ENCODE results near the gene PHYHIPL. TPM values are rescaled to one million over a fixed set of nuclear protein-coding genes. Genes with fewer than 3 reads are reported as not detected.

PHYHIPL gene
- total and polyA plus RNA-seq, 2 of the 8 experiments (the other 6 are each of a cell fraction or from before 2014, with no cell fraction given), result 0.23 to 0.48 TPM

DNA sequence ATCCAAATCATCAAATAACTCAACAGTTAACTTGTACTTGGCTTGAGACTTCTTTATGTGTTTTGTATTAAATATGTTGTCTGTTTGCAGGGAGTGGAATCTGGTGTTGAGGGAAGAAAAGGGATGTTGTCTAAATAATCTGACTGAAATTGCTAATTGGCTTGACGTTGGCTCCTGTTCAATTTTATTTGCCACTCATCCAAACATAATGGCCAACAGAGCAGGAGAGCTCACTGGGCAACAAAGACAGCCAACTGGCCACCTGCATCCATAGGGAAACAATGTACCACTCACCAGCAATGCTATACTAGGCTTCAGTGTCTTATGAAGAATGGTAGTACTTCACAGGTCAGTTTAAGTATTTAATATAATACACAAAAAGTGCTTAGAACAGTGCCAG lies 105.4 kb downstream of the PHYHIPL start:
- no peak overlapping the region for H3K56ac ChIP-seq (replicated peaks; ENCODE audit: insufficient read length, low read depth, low read length)
- no peak overlapping the region for H3K4me3 ChIP-seq (ENCODE audit: extremely low read depth in 1 of 4, insufficient read depth in 2 of 4, low read depth in 3 of 4, low read length in 4 of 4)
- H3K23ac ChIP-seq (ENCODE audit: insufficient read length), result no peak overlapping the region
- no peak overlapping the region for H2AFZ ChIP-seq (ENCODE audit: low read length)
- DNase-seq (ENCODE audit: low read depth in 1 of 2, low spot score in 2 of 2) (no peak), FAIRE-seq (no peak)
- no peak overlapping the region for H2BK15ac ChIP-seq (ENCODE audit: low read length)
- no peak overlapping the region for H2AK5ac ChIP-seq (ENCODE audit: low read depth, low read length)
- no peaks in the 10 kb centered on the region for H3K79me2 ChIP-seq (ENCODE audit: control insufficient read depth in 1 of 2, insufficient read depth in 2 of 2, low read length in 2 of 2)
- no peak overlapping the region for H3K27ac ChIP-seq (ENCODE audit: low read depth, low read length)
- 100% methylated on average over 1 of the region's 1 CpG; no CpG with 5 or more reads in 1 of the 2 experiments for WGBS, 2 experiments (ENCODE audit: extremely low coverage in 1 of 2, insufficient coverage in 1 of 2, insufficient read length in 1 of 2, insufficient replicate concordance in 2 of 2, low coverage in 1 of 2, low lambda C conversion rate in 2 of 2, missing lambda C conversion rate in 1 of 2)
- POLR2A ChIA-PET (ENCODE audit: partially characterized antibody), result no interaction called here
- no peaks in the 10 kb centered on the region for H3K36me3 ChIP-seq (ENCODE audit: control insufficient read depth in 2 of 4, insufficient read depth in 4 of 4, low read length in 3 of 4)
- CTCF ChIA-PET (ENCODE audit: partially characterized antibody), result interaction anchor here (0.7 kb wide), 1 partner anchor 8 kb away, joined by 3 read pairs; no protein-coding TSS in a partner anchor
- no peak overlapping the region for H3K4ac ChIP-seq (replicated peaks; ENCODE audit: insufficient read length, low read depth, low read length)
- H2BK5ac ChIP-seq (ENCODE audit: low read depth, low read length), result no peak overlapping the region
- no peak overlapping the region for H2BK12ac ChIP-seq (ENCODE audit: low read depth, low read length)
- no peak overlapping the region for H2BK20ac ChIP-seq (ENCODE audit: low read length)
- no peaks in the 10 kb centered on the region for H3K27me3 ChIP-seq (replicated peaks in 1 of 4; ENCODE audit: control insufficient read depth in 3 of 4, extremely low read depth in 1 of 4, insufficient read depth in 3 of 4, low read length in 3 of 4)
- H3K4me2 ChIP-seq (ENCODE audit: insufficient read depth in 1 of 2, low read depth in 2 of 2, low read length in 2 of 2), result no peak overlapping the region
- H3K18ac ChIP-seq (ENCODE audit: extremely low read depth, low read length), result no peak overlapping the region
- no peak overlapping the region for H4K91ac ChIP-seq (replicated peaks; ENCODE audit: insufficient read length, low read length)
- H4K5ac ChIP-seq (ENCODE audit: insufficient read length, low read depth, low read length), result no peak overlapping the region
- no peak overlapping the region for H3K9ac ChIP-seq (replicated peaks in 1 of 4; ENCODE audit: extremely low read depth in 1 of 4, low read depth in 3 of 4, low read length in 3 of 4)
- H3K9me3 ChIP-seq (ENCODE audit: insufficient read depth in 2 of 2, low read depth in 1 of 2, low read length in 1 of 2), result no peaks in the 10 kb centered on the region
- no peak overlapping the region for H2BK120ac ChIP-seq (replicated peaks; ENCODE audit: low read depth, low read length)
- no peaks in the 10 kb centered on the region for H3K79me1 ChIP-seq (ENCODE audit: low read depth, low read length)
- H3K4me1 ChIP-seq (replicated peaks in 1 of 4; ENCODE audit: control insufficient read depth in 3 of 4, insufficient read depth in 4 of 4, low read length in 3 of 4), result peaks cover 0 to 2% (median 0%) of the 10 kb centered on the region in 4 experiments; a peak in 2 of 7 replicates
- no peak overlapping the region for H4K8ac ChIP-seq (ENCODE audit: extremely low read depth, insufficient read depth, low read length)
- H4K20me1 ChIP-seq (replicated peaks in 1 of 2; ENCODE audit: control insufficient read depth in 1 of 2, insufficient read depth in 2 of 2, low read length in 2 of 2), result no peaks in the 10 kb centered on the region
- H3K23me2 ChIP-seq (ENCODE audit: low read depth, low read length), result peaks cover 7% of the 10 kb centered on the region; the same call in 1 of the 2 replicates
- H3K14ac ChIP-seq (ENCODE audit: insufficient read length), result no peak overlapping the region
- TF ChIP-seq CBX5 (IDR thresholded peaks at IDR 0.05; ENCODE audit: low read depth, low read length), result no peak
- no peak for TF ChIP-seq BRCA1 (IDR thresholded peaks at IDR 0.05; ENCODE audit: low read depth, low read length)
- TF ChIP-seq TEAD4 (IDR thresholded peaks at IDR 0.05; ENCODE audit: low read depth, low read length), result no peak
- TF ChIP-seq TCF12 (IDR thresholded peaks at IDR 0.05; ENCODE audit: low read depth, low read length), result no peak
- no peak for TF ChIP-seq GTF2F1 (IDR thresholded peaks at IDR 0.05; ENCODE audit: borderline replicate concordance, low read depth, low read length)
- TF ChIP-seq TBP (IDR thresholded peaks at IDR 0.05; ENCODE audit: low read depth, low read length), result no peak
- TF ChIP-seq CREB1 (IDR thresholded peaks at IDR 0.05), result no peak
- TF ChIP-seq, protein P1, sequence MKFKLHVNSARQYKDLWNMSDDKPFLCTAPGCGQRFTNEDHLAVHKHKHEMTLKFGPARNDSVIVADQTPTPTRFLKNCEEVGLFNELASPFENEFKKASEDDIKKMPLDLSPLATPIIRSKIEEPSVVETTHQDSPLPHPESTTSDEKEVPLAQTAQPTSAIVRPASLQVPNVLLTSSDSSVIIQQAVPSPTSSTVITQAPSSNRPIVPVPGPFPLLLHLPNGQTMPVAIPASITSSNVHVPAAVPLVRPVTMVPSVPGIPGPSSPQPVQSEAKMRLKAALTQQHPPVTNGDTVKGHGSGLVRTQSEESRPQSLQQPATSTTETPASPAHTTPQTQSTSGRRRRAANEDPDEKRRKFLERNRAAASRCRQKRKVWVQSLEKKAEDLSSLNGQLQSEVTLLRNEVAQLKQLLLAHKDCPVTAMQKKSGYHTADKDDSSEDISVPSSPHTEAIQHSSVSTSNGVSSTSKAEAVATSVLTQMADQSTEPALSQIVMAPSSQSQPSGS (IDR thresholded peaks at IDR 0.05; ENCODE audit: low read length), result no peak
- no peak for TF ChIP-seq SAP30 (IDR thresholded peaks at IDR 0.05; ENCODE audit: insufficient read depth, insufficient replicate concordance, low read length)
- TF ChIP-seq SIN3A (conservative IDR thresholded peaks at IDR 0.05 in 1 of 2, IDR thresholded peaks at IDR 0.05 in 1 of 2; ENCODE audit: low read depth in 1 of 2, low read length in 2 of 2), result no peak
- TF ChIP-seq ZNF274 (IDR thresholded peaks at IDR 0.05; ENCODE audit: borderline replicate concordance, extremely low read depth, low read length), result no peak
- no peak for TF ChIP-seq SP2 (IDR thresholded peaks at IDR 0.05; ENCODE audit: low read length)
- TF ChIP-seq SP4 (IDR thresholded peaks at IDR 0.05; ENCODE audit: low read length), result no peak
- TF ChIP-seq RFX5 (IDR thresholded peaks at IDR 0.05; ENCODE audit: borderline replicate concordance, low read depth, low read length), result no peak
